ENCODE data around the gene PIH1D2. TPM values are rescaled to one million over a fixed set of nuclear protein-coding genes. Genes with fewer than 3 reads are reported as not detected.

PIH1D2 gene, protein sequence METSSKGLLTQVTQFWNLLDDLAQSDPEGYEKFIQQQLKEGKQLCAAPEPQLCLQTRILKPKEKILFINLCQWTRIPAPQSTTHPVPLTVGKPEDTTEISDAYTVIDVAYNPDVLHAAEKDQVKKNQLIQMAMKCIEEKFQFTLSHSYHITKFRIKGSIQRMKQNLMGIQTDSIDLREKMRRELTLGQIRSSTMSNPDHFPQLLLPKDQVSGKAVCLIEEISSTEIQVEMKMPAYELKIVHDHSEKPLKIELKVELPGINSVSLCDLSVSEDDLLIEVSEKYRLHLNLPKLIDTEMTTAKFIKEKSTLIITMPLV
- total RNA-seq (1.5 TPM in 2 replicates), polyA plus RNA-seq (1.7 and 1.9 TPM in 2 replicates), polyA minus RNA-seq (ENCODE audit: low replicate concordance) (not detected in 2 replicates)
- 1.3 and 1.7 TPM in 2 replicates for polyA plus RNA-seq (2012)

- H3K36me3 ChIP-seq (ENCODE audit: control insufficient read depth, insufficient read depth, low read length) = peaks cover 3% of the 10 kb centered on the region
- peak within 1 kb of the TSS; percentile 81 for H2AFZ ChIP-seq (ENCODE audit: low read length)
- H3K79me2 ChIP-seq (ENCODE audit: control insufficient read depth, insufficient read depth, low read length) = peaks cover 15% of the 10 kb centered on the region
- DNase-seq (ENCODE audit: low read depth in 2 of 2) = peak; percentile 86 to 94
- no peaks in the 10 kb centered on the region for H3K9me3 ChIP-seq (ENCODE audit: control insufficient read depth, insufficient read depth, low read depth, low read length)
- H3K9ac ChIP-seq (ENCODE audit: insufficient read depth, low read length) = peak within 1 kb of the TSS; percentile 84
- H3K27ac ChIP-seq (ENCODE audit: insufficient read depth, low read length) = peak within 1 kb of the TSS; percentile 90
- H3K4me2 ChIP-seq (ENCODE audit: extremely low read depth, insufficient read depth, low read length) = peak within 1 kb of the TSS; percentile 95
- H4K20me1 ChIP-seq (ENCODE audit: control insufficient read depth, extremely low read depth, insufficient read depth, low read length) = no peaks in the 10 kb centered on the region
- no peaks in the 10 kb centered on the region for H3K27me3 ChIP-seq (ENCODE audit: control insufficient read depth, insufficient read depth, low read length)
- peak in 1 of 2 donors; percentile 4 for TF ChIP-seq CTCF (conservative IDR thresholded peaks at IDR 0.05 in 1 of 2, IDR thresholded peaks at IDR 0.05 in 1 of 2; ENCODE audit: low read depth in 1 of 2, low read length in 2 of 2)
- TF ChIP-seq EZH2 (IDR thresholded peaks at IDR 0.05; ENCODE audit: low read length, missing control alignments) = no peak
- H3K4me1 ChIP-seq (ENCODE audit: control insufficient read depth, extremely low read depth, insufficient read depth, low read length) = no peaks in the 10 kb centered on the region
- peak within 1 kb of the TSS; percentile 85 to 96 (median 92) for H3K4me3 ChIP-seq (replicated peaks in 1 of 4; ENCODE audit: control extremely low read depth in 1 of 4, insufficient read depth in 1 of 4, low read depth in 3 of 4, low read length in 4 of 4)
Observed at GRCh38 chr11:112073941-112074811, at the start of gene PIH1D2, which contains the start of gene NKAPD1. Gene PIH1D2 (minus strand): TSS chr11:112074017. CDS start chr11:112073174, 843 bp downstream. Gene NKAPD1 (plus strand): TSS chr11:112074299. CDS start chr11:112075575, 1,276 bp downstream.

GRCh38 chr11:112123129-112123528 is 49.3 kb upstream of the PIH1D2 start:
- Histone ChIP-seq H3K9me3 (ENCODE audit: control insufficient read depth, insufficient read depth, low read depth, low read length) (no peaks in the 10 kb centered on the region), H3K36me3 (ENCODE audit: control insufficient read depth, insufficient read depth, low read length) (no peaks in the 10 kb centered on the region), H4K20me1 (ENCODE audit: control insufficient read depth, extremely low read depth, insufficient read depth, low read length) (no peaks in the 10 kb centered on the region), H3K27ac (ENCODE audit: insufficient read depth, low read length) (no peak overlapping the region), H3K27me3 (ENCODE audit: control insufficient read depth, insufficient read depth, low read length) (no peaks in the 10 kb centered on the region), H3K4me3 (replicated peaks in 1 of 4; ENCODE audit: control extremely low read depth in 1 of 4, insufficient read depth in 1 of 4, low read depth in 3 of 4, low read length in 4 of 4) (no peak overlapping the region), H3K4me1 (ENCODE audit: control insufficient read depth, extremely low read depth, insufficient read depth, low read length) (no peaks in the 10 kb centered on the region), H2AFZ (ENCODE audit: low read length) (no peak overlapping the region), H3K9ac (ENCODE audit: insufficient read depth, low read length) (no peak overlapping the region), H3K79me2 (ENCODE audit: control insufficient read depth, insufficient read depth, low read length) (no peaks in the 10 kb centered on the region), H3K4me2 (ENCODE audit: extremely low read depth, insufficient read depth, low read length) (no peak overlapping the region)
- no peak for TF ChIP-seq EZH2 (IDR thresholded peaks at IDR 0.05; ENCODE audit: low read length, missing control alignments)
- TF ChIP-seq CTCF (conservative IDR thresholded peaks at IDR 0.05 in 1 of 2, IDR thresholded peaks at IDR 0.05 in 1 of 2; ENCODE audit: low read depth in 1 of 2, low read length in 2 of 2) = no peak
- DNase-seq (ENCODE audit: low read depth in 2 of 2) = no peak
